ENCODE data around the gene TAF1A. TPM values are rescaled to one million over a fixed set of nuclear protein-coding genes. Genes with fewer than 3 reads are reported as not detected.

TAF1A gene
- total RNA-seq, 3 donors from 2014 or later = 3.2 to 10.7 (median 6.9) TPM

- no peak overlapping the region for H3K27ac ChIP-seq
- H3K36me3 ChIP-seq = no peaks in the 10 kb centered on the region
- TF ChIP-seq POLR2AphosphoS5 (IDR thresholded peaks at IDR 0.05) (no peak), CTCF (IDR thresholded peaks at IDR 0.05) (no peak), POLR2A (IDR thresholded peaks at IDR 0.05) (no peak)
- DNase-seq (ENCODE audit: low spot score in 2 of 2) = no peak
- H3K4me3 ChIP-seq = no peak overlapping the region
- no peaks in the 10 kb centered on the region for H3K9me3 ChIP-seq
- intact Hi-C loops (cut with DNase I; ENCODE audit: low total_unique reads) = no loop called here
- no peaks in the 10 kb centered on the region for H3K4me1 ChIP-seq
- H3K27me3 ChIP-seq = no peaks in the 10 kb centered on the region
These were observed 37.5 kb upstream of the TAF1A start for GRCh38 chr1:222627232-222627631.

- Histone ChIP-seq H3K36me3 (no peaks in the 10 kb centered on the region), H3K4me3 (no peak overlapping the region), H3K27ac (no peak overlapping the region), H3K27me3 (no peaks in the 10 kb centered on the region), H3K4me1 (no peaks in the 10 kb centered on the region), H3K9me3 (no peaks in the 10 kb centered on the region)
- no peak for DNase-seq (ENCODE audit: low spot score in 2 of 2)
- intact Hi-C loops (cut with DNase I; ENCODE audit: low total_unique reads) = no loop called here
- no peak for TF ChIP-seq CTCF (IDR thresholded peaks at IDR 0.05)
- TF ChIP-seq POLR2AphosphoS5 (IDR thresholded peaks at IDR 0.05) = no peak
- TF ChIP-seq POLR2A (IDR thresholded peaks at IDR 0.05) = no peak
These were observed 34.5 kb upstream of the TAF1A start for GRCh38 chr1:222624214-222624613.

DNA sequence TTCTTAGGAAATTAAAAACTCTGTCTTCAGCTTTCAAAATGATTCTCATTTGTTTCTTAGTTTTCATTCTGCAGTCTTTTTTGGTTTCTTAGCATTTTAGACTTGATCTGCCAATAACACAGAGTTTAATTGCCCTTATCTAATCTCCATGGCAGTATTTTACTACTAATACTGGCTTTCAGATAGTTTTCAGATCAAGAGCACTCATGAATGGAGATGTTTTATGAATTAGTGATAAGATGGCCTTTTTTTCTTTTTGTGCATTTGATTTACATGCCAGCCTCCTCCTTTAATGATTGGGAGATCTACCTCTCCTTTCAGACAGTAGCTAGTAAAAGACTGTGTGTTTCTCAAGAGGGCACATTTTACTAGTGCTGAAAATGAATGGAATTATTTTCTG lies 33.7 kb upstream of the TAF1A start:
- no peaks in the 10 kb centered on the region for H3K36me3 ChIP-seq
- no peak overlapping the region for H3K4me3 ChIP-seq
- no peaks in the 10 kb centered on the region for H3K4me1 ChIP-seq
- intact Hi-C loops (cut with DNase I; ENCODE audit: low total_unique reads) = no loop called here
- TF ChIP-seq POLR2AphosphoS5 (IDR thresholded peaks at IDR 0.05) (no peak), POLR2A (IDR thresholded peaks at IDR 0.05) (no peak), CTCF (IDR thresholded peaks at IDR 0.05) (no peak)
- H3K27ac ChIP-seq = no peak overlapping the region
- no peaks in the 10 kb centered on the region for H3K27me3 ChIP-seq
- no peak for DNase-seq (ENCODE audit: low spot score in 2 of 2)
- H3K9me3 ChIP-seq = no peaks in the 10 kb centered on the region

GRCh38 chr1:222622765-222623164 lies 33.0 kb upstream of the TAF1A start:
- H3K36me3 ChIP-seq = no peaks in the 10 kb centered on the region
- no peak overlapping the region for H3K4me3 ChIP-seq
- no peaks in the 10 kb centered on the region for H3K9me3 ChIP-seq
- H3K27ac ChIP-seq = no peak overlapping the region
- intact Hi-C loops (cut with DNase I; ENCODE audit: low total_unique reads) = no loop called here
- TF ChIP-seq POLR2AphosphoS5 (IDR thresholded peaks at IDR 0.05) (no peak), CTCF (IDR thresholded peaks at IDR 0.05) (no peak), POLR2A (IDR thresholded peaks at IDR 0.05) (no peak)
- H3K4me1 ChIP-seq = no peaks in the 10 kb centered on the region
- no peaks in the 10 kb centered on the region for H3K27me3 ChIP-seq
- DNase-seq (ENCODE audit: low spot score in 2 of 2) = no peak

GRCh38 chr1:222620566-222620965 lies 30.8 kb upstream of the TAF1A start:
- H3K27me3 ChIP-seq = no peaks in the 10 kb centered on the region
- intact Hi-C loops (cut with DNase I; ENCODE audit: low total_unique reads) = no loop called here
- no peak overlapping the region for H3K4me3 ChIP-seq
- no peaks in the 10 kb centered on the region for H3K36me3 ChIP-seq
- TF ChIP-seq POLR2A (IDR thresholded peaks at IDR 0.05) (no peak), POLR2AphosphoS5 (IDR thresholded peaks at IDR 0.05) (no peak), CTCF (IDR thresholded peaks at IDR 0.05) (no peak)
- no peak for DNase-seq (ENCODE audit: low spot score in 2 of 2)
- no peak overlapping the region for H3K27ac ChIP-seq
- no peaks in the 10 kb centered on the region for H3K4me1 ChIP-seq
- H3K9me3 ChIP-seq = no peaks in the 10 kb centered on the region
